SK-N-MC (cell line): ENCODE results near the gene ANXA3.
"Not testable (repeated sequence)": the region's sequence is repeated elsewhere in the genome, so short reads cannot be mapped to it uniquely, and the experiment has no call there.

ENCODE experiments used
- DNase-seq: peaks from one replicate; pipeline ENCODE4 v3.0.0-alpha.2; 2011; ENCODE audit warnings: low read depth, low spot score
- H3K27ac ChIP-seq: fragments of 200-600 bp; sonication (generic); 2 replicates; pipeline ENCODE4 v1.5.1; 2016; ENCODE audit warnings: mixed run types
- H3K36me3 ChIP-seq: fragments of 200-600 bp; sonication (generic); 2 replicates; pipeline ENCODE4 v1.6.1; 2017; ENCODE audit warnings: antibody characterized with exemption, low read length, mixed read lengths; ENCODE audit not compliant: insufficient read depth
- H3K4me3 ChIP-seq: fragments of 200-600 bp; sonication (generic); 2 replicates; pipeline ENCODE4 v1.5.1; 2016
- H3K9ac ChIP-seq: fragments of 200-600 bp; sonication (generic); 2 replicates; pipeline ENCODE4 v1.8.0; 2017; ENCODE audit warnings: mixed run types, mixed read lengths; ENCODE audit not compliant: insufficient read length
- H3K9me3 ChIP-seq: fragments of 200-600 bp; sonication (generic); 2 replicates; pipeline ENCODE4 v1.6.1; 2017; ENCODE audit warnings: low read depth, mild to moderate bottlenecking, antibody characterized with exemption, low read length, moderate library complexity, mixed read lengths
- EZH2 ChIP-seq: fragments of 200-600 bp; sonication (generic); IDR thresholded peaks from one replicate; pipeline ENCODE4 v1.6.1; 2017; ENCODE audit warnings: antibody characterized with exemption
- FOXP2 ChIP-seq: optimal IDR thresholded peaks from 2 replicates; pipeline ENCODE3; 2011; ENCODE audit warnings: mild to moderate bottlenecking, moderate library complexity; ENCODE audit not compliant: insufficient read depth; ENCODE audit errors: extremely low read length, control extremely low read depth
- POLR2AphosphoS5 ChIP-seq: IDR thresholded peaks from 2 replicates; pipeline ENCODE4 v1.6.1; 2012; ENCODE audit warnings: mild to moderate bottlenecking, low read depth, low read length, borderline replicate concordance

Gene ANXA3

DNA sequence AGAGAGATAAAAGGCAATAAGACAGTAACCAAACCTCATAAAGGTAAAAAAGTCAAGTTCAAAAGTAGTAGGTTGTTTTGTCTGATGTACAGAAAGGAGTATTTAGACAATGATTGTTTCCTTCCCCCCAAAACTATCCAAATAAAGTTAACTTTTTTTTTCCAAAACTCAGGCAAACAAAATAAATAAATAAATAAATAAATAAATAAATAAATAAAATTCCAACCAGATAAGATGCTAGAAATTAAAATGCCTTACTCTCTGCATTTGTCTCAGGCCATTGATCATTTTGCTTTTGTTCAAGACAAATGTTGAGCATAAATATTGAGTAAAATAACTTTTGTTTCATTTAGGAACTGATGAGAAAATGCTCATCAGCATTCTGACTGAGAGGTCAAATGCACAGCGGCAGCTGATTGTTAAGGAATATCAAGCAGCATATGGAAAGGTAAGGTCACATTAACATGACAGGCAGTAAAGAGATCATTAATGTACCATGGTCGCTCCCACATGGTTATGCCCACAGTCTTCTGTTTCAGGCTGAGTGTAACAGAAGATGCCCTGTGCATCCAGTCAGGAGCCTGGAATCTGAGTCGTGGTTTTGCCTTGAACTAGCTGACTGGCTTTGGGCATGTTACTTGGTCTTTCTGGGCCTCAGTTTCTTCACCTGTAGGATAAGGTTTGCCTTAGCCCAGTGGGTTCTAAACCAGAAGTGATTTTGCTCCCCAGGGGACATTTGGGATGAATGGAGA, 27.3 kb downstream of the ANXA3 start:
- Histone ChIP-seq H3K4me3 (no peak overlapping the region), H3K9me3 (no peaks in the 10 kb centered on the region), H3K9ac (no peak overlapping the region), H3K27ac (no peak overlapping the region), H3K36me3 (no peaks in the 10 kb centered on the region)
- TF ChIP-seq FOXP2 = no peak
- TF ChIP-seq POLR2AphosphoS5 = no peak
- no peak for TF ChIP-seq EZH2
- no peak for DNase-seq

- TF ChIP-seq EZH2 = no peak
- no peak for TF ChIP-seq POLR2AphosphoS5
- TF ChIP-seq FOXP2 = no peak
- no peak overlapping the region for H3K9ac ChIP-seq
- no peak for DNase-seq
- no peak overlapping the region for H3K4me3 ChIP-seq
- no peaks in the 10 kb centered on the region for H3K36me3 ChIP-seq
- no peak overlapping the region for H3K27ac ChIP-seq
- no peaks in the 10 kb centered on the region for H3K9me3 ChIP-seq
Measured at GRCh38 chr4:78581618-78582017, 30.0 kb downstream of the ANXA3 start.

DNA sequence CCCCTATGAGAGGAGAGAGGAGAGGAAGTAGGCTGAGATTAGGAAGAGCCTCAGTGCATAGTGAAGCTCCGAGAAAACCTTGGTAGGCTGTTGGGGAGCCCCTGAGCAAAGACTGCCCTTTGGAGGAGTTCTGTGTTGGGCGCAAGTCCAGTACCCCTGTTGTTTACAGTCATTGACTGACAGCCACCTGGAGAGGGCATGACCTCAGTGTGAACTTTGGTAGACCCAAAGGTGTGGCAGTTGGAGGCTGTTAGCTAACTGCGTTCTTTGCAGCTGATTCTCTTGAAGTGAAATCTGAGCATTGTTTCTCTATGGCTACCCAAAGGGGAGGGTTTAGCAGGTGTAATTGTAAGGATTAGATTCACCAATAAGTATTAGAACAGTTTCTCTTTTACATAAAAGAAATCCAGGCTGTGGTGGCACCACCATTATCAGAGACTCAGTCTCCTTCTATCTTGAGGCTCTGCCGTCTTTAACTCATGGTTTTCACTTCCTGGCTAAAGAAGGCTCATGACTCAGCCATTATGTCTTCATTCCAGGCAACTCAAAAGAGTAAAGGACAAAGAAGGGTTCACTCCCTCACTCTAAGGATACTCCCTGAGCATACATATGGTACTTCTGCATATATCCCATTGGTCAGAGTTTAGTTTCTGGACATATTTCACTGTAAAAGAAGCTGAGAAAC, 33.4 kb downstream of the ANXA3 start:
- H3K27ac ChIP-seq = no peak overlapping the region
- DNase-seq = no peak

GRCh38 chr4:78585633-78586032, 34.1 kb downstream of the ANXA3 start:
- Histone ChIP-seq H3K4me3 (no peak overlapping the region), H3K9me3 (no peaks in the 10 kb centered on the region), H3K27ac (no peak overlapping the region), H3K9ac (no peak overlapping the region), H3K36me3 (no peaks in the 10 kb centered on the region)
- DNase-seq = no peak
- TF ChIP-seq POLR2AphosphoS5 (no peak), EZH2 (no peak), FOXP2 (no peak)

More for the DNA sequence above, 33.4 kb downstream of the ANXA3 start:
- no peaks in the 10 kb centered on the region for H3K36me3 ChIP-seq
- no peak overlapping the region for H3K9ac ChIP-seq
- H3K9me3 ChIP-seq = no peaks in the 10 kb centered on the region
- no peak overlapping the region for H3K4me3 ChIP-seq
- TF ChIP-seq POLR2AphosphoS5 = no peak

DNA sequence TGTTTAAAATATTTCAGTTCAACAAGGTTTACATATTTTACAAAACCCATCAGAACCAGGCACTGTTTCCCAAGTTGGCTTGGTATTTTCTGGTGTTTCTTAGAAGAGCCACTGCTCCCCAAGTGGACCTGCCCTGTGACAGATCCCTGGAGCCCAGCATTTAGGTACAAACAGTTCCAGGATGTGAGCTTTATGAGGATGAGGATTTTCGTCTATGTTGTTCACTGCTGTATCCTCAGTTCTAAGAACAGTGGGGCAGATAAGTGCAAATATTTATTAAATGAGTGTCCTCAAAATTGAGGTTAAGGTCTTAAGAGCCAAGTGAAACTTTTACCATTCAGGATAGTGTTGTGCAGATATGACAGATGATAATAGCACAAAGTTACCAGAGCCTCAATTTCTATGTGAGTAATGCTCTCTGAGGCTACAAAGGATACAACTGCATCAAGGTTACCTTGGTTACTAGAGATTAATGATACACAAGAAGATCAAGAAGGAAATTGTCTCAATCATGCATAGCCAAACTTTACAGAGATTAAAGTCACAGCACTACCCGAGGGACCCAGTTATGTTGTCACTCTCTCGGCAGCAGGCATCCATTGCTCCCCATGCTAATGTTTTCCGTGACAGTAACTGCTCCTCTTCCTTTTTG, 37.5 kb downstream of the ANXA3 start:
- Histone ChIP-seq H3K9me3 (no peaks in the 10 kb centered on the region), H3K36me3 (no peaks in the 10 kb centered on the region), H3K27ac (no peak overlapping the region), H3K4me3 (no peak overlapping the region), H3K9ac (no peak overlapping the region)
- no peak for DNase-seq
- TF ChIP-seq EZH2 (no peak), POLR2AphosphoS5 (no peak), FOXP2 (no peak)

DNA sequence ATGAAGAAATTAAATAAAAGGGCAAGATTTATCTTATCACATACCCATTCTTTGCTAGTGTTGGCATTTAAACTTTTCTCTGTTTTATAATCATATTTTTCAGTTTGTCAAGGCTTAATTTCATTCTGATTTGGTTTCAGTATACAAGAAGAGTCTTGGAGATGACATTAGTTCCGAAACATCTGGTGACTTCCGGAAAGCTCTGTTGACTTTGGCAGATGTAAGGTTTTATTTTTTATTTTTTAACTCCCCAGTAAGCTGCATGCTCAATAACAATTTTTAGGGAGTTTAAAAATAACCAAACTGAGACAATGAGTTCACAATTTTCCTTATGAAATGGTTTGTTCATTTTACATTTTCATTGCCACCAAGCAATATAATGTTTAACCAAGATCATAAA, 39.8 kb downstream of the ANXA3 start:
- no peak for DNase-seq
- H3K36me3 ChIP-seq = no peaks in the 10 kb centered on the region
- no peak overlapping the region for H3K4me3 ChIP-seq
- no peak overlapping the region for H3K27ac ChIP-seq
- TF ChIP-seq FOXP2 (no peak), EZH2 (no peak), POLR2AphosphoS5 (no peak)
- H3K9ac ChIP-seq = no peak overlapping the region
- H3K9me3 ChIP-seq = no peaks in the 10 kb centered on the region

DNA sequence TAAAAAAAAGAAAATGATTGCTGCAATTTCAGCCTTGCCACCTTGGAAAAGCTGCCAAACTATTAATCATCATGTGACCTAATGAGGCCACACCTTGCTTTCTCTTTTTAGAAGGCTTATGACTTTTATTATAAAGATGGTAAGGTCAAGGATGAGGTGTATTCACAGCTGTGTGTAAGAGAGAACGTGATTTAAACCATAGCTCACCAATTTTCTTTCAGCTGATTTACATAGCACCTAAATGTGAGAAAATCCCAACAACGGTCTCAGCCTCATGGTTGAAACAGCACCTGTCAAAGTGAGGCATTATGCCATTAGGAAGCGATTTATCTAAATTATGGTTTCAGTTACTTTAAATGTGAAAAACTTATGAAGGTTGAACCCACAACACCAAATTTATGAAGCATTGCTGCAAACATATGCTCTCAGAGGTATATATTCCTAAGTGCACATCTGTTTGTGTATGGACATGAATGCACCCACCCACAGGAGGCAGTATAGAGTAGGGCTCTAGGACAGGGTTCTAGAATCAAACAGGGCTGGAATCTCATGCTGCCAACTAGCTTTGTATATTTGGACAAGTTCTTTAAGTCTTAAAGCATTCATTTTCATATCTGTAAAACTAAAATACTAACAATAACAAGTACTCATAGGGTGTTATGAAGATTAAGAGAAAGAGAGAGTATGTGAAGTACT, 40.7 kb downstream of the ANXA3 start:
- Histone ChIP-seq H3K9ac (no peak overlapping the region), H3K4me3 (no peak overlapping the region), H3K36me3 (no peaks in the 10 kb centered on the region), H3K27ac (no peak overlapping the region), H3K9me3 (no peaks in the 10 kb centered on the region)
- no peak for DNase-seq
- no peak for TF ChIP-seq FOXP2
- TF ChIP-seq POLR2AphosphoS5 = no peak
- TF ChIP-seq EZH2 = no peak

DNA sequence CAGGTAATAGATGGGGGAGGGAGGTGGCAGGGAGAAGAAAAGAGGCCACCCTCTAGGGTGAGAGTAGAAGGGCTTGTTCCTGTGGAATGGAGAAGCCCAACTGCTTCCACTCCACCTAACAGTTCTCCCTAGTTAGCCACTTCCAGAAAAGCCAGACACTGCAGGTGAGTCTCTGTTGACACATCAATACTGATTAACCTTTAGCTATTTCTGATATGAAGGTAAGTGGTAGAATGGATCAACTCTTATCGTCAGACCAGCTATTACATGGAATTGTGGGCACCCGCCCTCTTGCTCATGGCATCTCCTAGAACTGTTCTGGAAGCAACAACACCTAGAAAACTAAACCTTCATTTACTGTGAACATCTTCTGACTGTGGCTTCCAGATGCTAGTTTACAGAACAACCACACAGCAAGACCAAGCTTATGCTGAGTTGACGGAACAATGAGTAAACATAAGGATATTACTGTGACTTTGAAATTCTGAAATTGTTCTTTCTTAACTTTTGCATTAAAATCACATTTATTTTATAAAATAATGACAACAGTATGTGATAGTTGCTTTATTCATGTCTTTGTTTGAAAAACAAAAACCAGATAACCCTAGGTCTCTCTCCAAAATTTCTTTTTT, 44.7 kb downstream of the ANXA3 start:
- H3K27ac ChIP-seq = no peak overlapping the region
- H3K9ac ChIP-seq = no peak overlapping the region
- no peak for TF ChIP-seq POLR2AphosphoS5
- TF ChIP-seq EZH2 = no peak
- no peak for TF ChIP-seq FOXP2
- DNase-seq = no peak
- H3K9me3 ChIP-seq = no peaks in the 10 kb centered on the region
- no peak overlapping the region for H3K4me3 ChIP-seq
- H3K36me3 ChIP-seq = no peaks in the 10 kb centered on the region

- DNase-seq, H3K9ac ChIP-seq, H3K9me3 ChIP-seq: not testable (repeated sequence)
Measured at GRCh38 chr4:78598431-78598830, 46.9 kb downstream of the ANXA3 start.

More at GRCh38 chr4:78598431-78598830, 46.9 kb downstream of the ANXA3 start:
- not testable (repeated sequence) for H3K36me3 ChIP-seq, H3K4me3 ChIP-seq, H3K27ac ChIP-seq
